Fibroblast of lung (primary cell): ENCODE results near the gene SPG21.

ENCODE experiments used
- EZH2 ChIP-seq: IDR thresholded peaks from 2 replicates; pipeline ENCODE4 v1.5.1; 2012; ENCODE audit warnings: low read length, control low read depth, mild to moderate bottlenecking; ENCODE audit errors: missing control alignments
- TF ChIP-seq, protein P1 (sequence below), 2 donors: IDR thresholded peaks in 1 of 2; conservative IDR thresholded peaks in 1 of 2; 1 replicate in 1 of 2; 2 replicates in 1 of 2; pipeline ENCODE4 v1.5.1; 2011 to 2012; ENCODE audit warnings: low read length in 2 of 2, control low read depth in 1 of 2, inconsistent platforms in 1 of 2, low read depth in 1 of 2, mild to moderate bottlenecking in 1 of 2

DNA sequence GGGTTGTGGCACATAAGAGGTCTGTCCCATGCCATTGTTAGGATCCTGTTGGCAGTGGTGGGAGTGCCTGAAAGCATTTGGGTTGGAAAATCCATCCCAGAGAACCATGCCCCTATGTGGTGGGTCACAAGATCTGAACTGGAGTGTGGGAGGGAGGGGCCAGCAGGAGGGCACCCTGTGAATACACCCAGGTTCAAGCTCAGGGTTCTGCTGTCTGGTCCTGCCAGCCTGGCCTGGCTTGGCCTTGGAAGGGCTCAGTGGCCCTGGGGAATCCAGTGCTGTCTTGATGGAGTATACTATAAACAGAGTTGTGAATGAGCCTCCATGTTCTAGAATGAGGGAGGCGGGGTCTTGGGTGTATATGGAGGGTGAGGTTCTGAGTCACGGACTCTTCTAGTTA lies 66.2 kb downstream of the SPG21 start:
- TF ChIP-seq, protein P1, sequence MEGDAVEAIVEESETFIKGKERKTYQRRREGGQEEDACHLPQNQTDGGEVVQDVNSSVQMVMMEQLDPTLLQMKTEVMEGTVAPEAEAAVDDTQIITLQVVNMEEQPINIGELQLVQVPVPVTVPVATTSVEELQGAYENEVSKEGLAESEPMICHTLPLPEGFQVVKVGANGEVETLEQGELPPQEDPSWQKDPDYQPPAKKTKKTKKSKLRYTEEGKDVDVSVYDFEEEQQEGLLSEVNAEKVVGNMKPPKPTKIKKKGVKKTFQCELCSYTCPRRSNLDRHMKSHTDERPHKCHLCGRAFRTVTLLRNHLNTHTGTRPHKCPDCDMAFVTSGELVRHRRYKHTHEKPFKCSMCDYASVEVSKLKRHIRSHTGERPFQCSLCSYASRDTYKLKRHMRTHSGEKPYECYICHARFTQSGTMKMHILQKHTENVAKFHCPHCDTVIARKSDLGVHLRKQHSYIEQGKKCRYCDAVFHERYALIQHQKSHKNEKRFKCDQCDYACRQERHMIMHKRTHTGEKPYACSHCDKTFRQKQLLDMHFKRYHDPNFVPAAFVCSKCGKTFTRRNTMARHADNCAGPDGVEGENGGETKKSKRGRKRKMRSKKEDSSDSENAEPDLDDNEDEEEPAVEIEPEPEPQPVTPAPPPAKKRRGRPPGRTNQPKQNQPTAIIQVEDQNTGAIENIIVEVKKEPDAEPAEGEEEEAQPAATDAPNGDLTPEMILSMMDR (conservative IDR thresholded peaks at IDR 0.05 in 1 of 2, IDR thresholded peaks at IDR 0.05 in 1 of 2; ENCODE audit: low read depth in 1 of 2, low read length in 2 of 2): no peak
- TF ChIP-seq EZH2: no peak
